PC-3 (cell line): Measurements from ENCODE around the gene TIMM9.

ENCODE experiments used
- CTCF ChIP-seq: fragments of 300-600 bp; sonication (generic); conservative IDR thresholded peaks from 2 replicates; pipeline ENCODE4 v1.5.1; 2017; ENCODE audit warnings: antibody characterized with exemption, low read depth, mild to moderate bottlenecking, low read length
- EZH2 ChIP-seq: fragments of 300-600 bp; sonication (generic); IDR thresholded peaks from one replicate; pipeline ENCODE4 v1.6.1; 2017; ENCODE audit warnings: antibody characterized with exemption, mild to moderate bottlenecking, low read length; ENCODE audit not compliant: unreplicated experiment

- TF ChIP-seq CTCF (no peak), EZH2 (no peak)
These were observed 28.4 kb downstream of the TIMM9 start for GRCh38 chr14:58398895-58399294.
